Fibroblast of skin of scalp (primary cell): ENCODE results near the gene POLR2M.

Source experiments
- DNase-seq: peaks from one replicate; pipeline ENCODE4 v3.0.0-alpha.2; 2013

Gene POLR2M

DNA sequence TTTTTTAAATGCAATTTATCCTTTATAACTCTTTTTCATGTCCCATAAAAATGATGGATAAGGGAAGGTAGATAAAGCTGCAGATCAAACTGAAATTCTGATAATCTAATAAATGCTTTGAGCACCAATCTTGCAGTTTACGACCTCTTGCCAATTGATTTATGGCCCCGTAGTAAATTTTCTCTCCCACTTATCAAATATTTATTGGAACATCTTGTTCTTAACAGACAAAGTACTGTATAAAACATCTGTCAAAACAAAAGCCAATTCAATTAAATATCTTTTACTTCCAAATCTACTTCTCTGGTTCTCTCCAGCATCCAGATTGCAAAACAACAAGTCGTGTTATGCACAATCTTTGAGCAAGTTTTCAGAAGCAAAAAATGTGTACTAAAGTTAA, 34.6 kb downstream of the POLR2M start:
- DNase-seq: no peak

DNA sequence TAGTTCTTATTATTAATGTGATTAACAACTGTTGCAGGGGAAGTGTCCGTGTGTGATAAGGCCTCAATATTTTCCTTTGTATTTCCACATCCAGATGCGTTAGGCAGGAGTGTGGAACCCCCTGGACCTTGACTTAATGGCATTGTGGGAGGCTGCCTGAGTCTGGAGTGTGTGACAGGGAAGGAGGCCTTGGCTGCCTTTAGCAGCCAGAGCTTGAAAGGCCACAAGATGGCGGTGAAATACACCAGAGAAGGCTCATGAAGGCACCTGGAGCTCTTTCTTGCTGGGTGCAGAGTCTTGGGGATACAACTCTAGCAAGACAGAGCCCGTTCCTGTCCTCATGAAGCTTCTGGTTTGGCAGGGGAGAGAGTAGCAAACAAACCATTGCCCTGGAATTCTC, 36.9 kb downstream of the POLR2M start:
- DNase-seq: no peak

DNA sequence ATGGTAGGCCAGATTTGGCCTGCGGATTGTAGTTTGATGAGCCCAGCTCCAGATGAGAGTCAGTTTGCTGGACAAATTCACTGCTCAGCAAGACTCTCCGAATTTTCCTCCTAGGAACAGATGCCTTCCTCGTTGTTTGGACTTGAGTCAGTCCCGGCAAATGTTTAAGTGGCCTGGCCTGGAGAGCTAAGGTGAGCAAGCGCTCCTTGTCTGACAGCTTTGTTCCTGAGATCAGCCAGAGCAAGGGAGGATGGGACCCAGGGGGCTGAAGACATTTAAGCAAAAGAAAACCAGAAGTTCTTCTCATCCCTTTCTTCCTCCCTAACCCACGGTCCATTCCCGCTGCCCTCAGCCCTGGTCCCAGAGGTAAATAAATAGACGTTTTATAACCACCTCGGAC, 40.3 kb downstream of the POLR2M start:
- DNase-seq: no peak

DNA sequence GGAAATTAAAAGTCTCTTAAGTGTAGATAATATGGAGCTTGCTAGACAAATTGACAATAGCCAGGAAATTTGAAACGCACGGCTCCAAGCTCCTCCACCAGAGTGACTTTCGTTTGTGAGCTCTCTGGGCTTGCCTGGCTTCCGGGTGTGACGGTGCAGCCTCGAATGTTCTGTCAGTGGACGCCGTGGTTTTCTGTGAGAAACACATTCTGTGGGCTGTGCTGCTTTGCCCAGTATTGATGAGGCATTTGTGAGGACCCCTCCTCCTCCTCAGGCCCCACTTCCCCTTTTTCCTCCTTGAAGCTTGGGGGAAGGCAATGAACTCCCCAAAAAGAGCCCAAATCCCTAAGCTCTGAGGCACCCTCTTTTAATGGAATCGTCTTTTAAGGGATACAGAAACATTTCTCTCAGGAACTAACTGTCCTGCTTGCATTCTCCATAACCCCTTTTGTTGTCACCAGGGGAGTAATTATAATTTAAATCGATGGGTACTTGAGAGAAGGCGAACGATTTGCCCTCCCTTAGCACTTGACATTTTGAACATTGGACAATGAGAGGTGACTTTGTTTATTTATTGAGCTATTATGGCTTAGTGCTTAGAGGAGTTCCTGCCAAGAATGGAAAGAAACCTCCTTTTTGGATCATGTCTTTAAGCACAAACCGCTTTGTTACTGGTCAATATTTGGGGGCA, 40.8 kb downstream of the POLR2M start:
- peak; percentile 27 for DNase-seq

- peak; percentile 58 for DNase-seq
Measured at GRCh38 chr15:57751177-57751800, 44.8 kb downstream of the POLR2M start.

DNA sequence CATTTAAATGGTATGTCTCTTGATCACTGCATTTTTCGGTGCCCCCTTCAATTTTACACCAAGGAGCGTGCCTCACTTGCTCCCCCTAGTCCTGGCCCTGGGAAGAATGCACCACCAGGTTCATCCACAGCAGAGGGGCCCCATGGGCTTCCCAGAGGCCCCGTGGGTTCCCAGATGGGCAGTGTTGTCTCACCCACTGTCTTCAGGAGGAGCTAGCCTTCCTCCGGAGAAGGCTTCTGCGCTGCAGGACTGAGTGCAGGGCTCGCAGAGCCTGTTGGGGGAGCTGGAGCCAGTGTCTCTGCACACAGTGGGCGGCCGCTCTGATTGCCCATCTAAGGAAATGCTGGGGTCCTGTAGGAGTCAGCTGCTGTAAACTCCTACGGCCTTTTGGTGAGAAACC, 45.9 kb downstream of the POLR2M start:
- no peak for DNase-seq

GRCh38 chr15:57752840-57753239, 46.3 kb downstream of the POLR2M start:
- no peak for DNase-seq

- DNase-seq: no peak
Measured at GRCh38 chr15:57756466-57756865, 50.0 kb downstream of the POLR2M start.

- DNase-seq: peak; percentile 53
Measured at GRCh38 chr15:57758560-57758959, 52.0 kb downstream of the POLR2M start.

- no peak for DNase-seq
Measured at GRCh38 chr15:57761562-57761961, 55.0 kb downstream of the POLR2M start.

DNA sequence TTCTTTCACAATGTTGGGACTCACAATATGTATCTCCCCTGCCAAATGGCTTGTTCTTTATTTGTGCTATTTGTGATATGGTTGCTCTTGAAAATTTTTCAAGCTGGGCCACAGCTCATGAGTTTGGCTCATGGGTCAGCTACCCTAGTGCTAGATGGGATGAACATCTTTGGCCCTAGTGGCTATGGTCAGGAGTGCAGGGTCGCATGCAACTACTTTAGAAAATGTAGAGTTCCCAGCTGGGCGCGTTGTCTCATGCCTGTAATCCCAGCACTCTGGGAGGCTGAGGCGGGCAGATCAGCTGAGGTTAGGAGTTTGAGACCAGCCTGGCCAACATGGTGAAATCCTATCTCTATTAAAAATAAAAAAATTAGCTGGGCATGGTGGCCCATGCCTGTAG, 55.8 kb downstream of the POLR2M start:
- no peak for DNase-seq

DNA sequence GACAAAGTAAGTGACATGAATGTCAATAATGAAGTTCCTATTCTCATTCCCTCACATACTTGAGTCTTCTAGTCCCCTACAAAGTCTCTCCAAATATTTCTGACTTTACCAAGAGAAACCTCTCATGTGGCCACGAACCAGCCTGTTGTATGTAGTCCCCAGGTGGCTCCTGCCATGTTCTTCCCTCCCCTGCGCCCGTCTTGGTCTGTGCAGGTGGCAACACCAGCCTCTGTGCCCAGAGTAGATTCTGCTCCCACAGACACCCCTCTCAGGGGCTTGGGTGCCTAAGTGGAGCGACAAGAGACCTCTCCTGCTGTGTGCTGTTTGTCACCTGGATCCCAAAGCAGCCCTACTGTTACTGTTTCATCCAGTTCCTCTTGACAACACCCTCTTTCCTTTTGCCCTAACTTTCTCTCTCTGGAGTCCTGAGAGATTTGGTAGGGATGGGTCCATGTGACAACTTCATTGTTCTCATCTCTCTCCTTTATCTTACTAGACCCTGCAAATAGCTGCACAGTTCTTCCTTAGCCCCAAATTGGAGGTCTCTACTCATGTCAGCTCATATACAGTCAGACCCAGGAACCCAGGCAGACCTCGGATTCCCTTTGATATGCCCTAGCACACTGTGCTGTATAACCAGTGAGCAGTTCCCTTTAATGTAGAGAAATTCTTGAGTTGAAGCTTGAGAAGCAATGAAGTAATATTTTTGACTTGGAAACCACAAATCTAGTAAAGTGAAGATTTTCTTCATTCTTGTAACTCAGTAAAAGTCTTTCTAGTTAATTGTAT, 56.9 kb downstream of the POLR2M start:
- no peak for DNase-seq
